Brain microvascular endothelial cell (primary cell): ENCODE measurements around the gene RTN4RL2.

ENCODE experiments used
- DNase-seq: peaks from one replicate; pipeline ENCODE4 v3.0.0-alpha.2; 2020
- H3K27ac ChIP-seq: fragments of 250-450 bp; sonication (Bioruptor Pico); 2 replicates; pipeline ENCODE4 v1.5.1; 2020; ENCODE audit warnings: mild to moderate bottlenecking, moderate library complexity
- H3K27me3 ChIP-seq: fragments of 250-450 bp; sonication (Bioruptor Pico); replicated peaks from 2 replicates; pipeline ENCODE4 v1.5.1; 2020; ENCODE audit warnings: mild to moderate bottlenecking
- H3K36me3 ChIP-seq: fragments of 250-450 bp; sonication (Bioruptor Pico); replicated peaks from 2 replicates; pipeline ENCODE4 v1.5.1; 2020; ENCODE audit warnings: mild to moderate bottlenecking
- H3K4me3 ChIP-seq: 2 replicates; pipeline ENCODE4 v1.5.1; 2011; ENCODE audit warnings: low read depth, mild to moderate bottlenecking, control low read depth, low read length, moderate library complexity
- CTCF ChIP-seq: IDR thresholded peaks from 2 replicates; pipeline ENCODE4 v1.5.1; 2011; ENCODE audit warnings: low read depth, mild to moderate bottlenecking, moderate library complexity, low read length, control low read depth, inconsistent platforms; ENCODE audit errors: missing control alignments
- in situ Hi-C: cut with HindIII; loops from 2 replicates; pipeline ENCODE4 v1.10.0; 2017; ENCODE audit warnings: low sequenced_read_pairs, low pct_ligation_motif_present

The RTN4RL2 gene

DNA sequence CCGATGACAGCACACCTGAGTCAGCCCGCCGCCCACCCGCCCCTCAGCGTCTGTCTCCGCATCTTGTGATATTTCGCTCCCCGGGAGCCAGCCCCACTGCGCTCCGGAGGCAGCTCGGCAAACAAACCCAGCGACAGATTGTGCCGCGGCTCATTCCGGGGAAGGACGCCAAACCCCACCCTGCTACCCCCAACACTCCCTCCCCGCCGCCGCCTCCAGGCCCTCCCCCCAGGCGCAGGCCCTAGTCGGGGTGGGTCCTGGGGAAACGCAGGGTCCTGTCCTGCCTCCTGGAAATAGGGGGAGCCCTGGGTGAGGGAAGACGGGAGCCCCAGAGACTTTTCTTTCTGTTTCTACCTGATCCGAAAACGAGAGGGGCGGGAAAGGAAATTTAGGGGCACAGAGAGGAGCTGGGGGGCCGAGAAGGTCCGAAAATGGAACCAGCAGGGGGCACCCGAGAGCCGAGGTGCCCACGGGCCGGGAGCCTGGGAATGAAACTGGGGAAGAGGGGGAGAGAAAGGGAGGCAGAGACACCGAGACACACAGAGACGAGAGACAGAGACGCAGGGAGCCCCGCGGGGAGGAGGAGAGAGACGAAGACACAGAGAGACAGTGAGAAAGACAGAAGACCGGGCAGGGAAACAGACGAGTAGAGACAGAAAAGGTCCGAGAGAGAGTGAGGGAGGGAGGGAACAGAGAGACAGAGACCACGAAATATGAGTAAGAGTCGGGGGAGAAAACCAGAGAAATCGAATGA is 1.7 kb upstream of the RTN4RL2 start:
- peak overlapping the region; percentile 24 for H3K4me3 ChIP-seq
- in situ Hi-C loops = no loop called here
- H3K27me3 ChIP-seq = peaks cover 47% of the 10 kb centered on the region
- DNase-seq = peak; percentile 2
- TF ChIP-seq CTCF = peak; percentile 87
- H3K27ac ChIP-seq = no peak overlapping the region
- no peaks in the 10 kb centered on the region for H3K36me3 ChIP-seq

- TF ChIP-seq CTCF = no peak
- Histone ChIP-seq H3K36me3 (no peaks in the 10 kb centered on the region), H3K4me3 (peak overlapping the region; percentile 24), H3K27me3 (peaks cover 47% of the 10 kb centered on the region), H3K27ac (no peak overlapping the region)
- no peak for DNase-seq
- in situ Hi-C loops = no loop called here
These were observed 935 bp upstream of the RTN4RL2 start for GRCh38 chr11:57459164-57460021.

GRCh38 chr11:57460758-57461749 is 726 bp downstream of the RTN4RL2 start:
- no peak for TF ChIP-seq CTCF
- Histone ChIP-seq H3K27ac (no peak overlapping the region), H3K4me3 (peak overlapping the region; percentile 20), H3K27me3 (peaks cover 47% of the 10 kb centered on the region), H3K36me3 (no peaks in the 10 kb centered on the region)
- in situ Hi-C loops = no loop called here
- DNase-seq = no peak

DNA sequence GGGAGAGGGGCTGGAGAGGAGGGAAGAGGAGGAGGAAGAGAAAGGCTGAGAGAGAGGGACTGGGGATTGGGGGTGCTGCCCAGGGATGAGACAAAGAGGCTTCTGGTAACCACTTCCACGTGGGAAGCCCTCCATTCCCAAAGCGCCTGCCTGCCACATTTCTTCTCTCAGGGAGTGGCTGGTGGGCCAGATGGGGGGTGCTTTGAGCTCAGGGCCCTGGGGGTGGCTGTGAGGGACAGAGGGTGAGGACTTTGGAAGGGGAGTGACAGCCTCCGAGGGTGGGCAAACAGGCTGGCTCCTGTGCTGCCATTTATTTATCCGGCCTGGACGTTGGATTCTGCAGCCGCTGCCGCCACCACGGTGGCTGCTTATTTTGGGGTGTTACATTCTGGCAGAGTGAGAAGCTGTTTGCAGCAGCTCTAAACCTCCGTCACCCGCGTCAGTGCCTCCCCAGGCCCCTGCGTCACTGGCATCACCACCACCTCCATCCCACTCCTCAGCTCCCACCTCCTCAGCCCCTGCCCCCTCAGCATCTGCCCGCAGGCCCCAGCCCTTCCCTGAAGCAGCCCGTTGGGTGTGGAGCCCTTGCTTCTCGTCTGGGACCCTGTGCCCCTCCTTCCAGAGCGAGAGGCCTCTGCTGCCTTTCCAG is 1.6 kb downstream of the RTN4RL2 start:
- no peak overlapping the region for H3K4me3 ChIP-seq
- TF ChIP-seq CTCF = no peak
- H3K27ac ChIP-seq = no peak overlapping the region
- DNase-seq = no peak
- in situ Hi-C loops = no loop called here
- H3K36me3 ChIP-seq = no peaks in the 10 kb centered on the region
- peaks cover 47% of the 10 kb centered on the region for H3K27me3 ChIP-seq

DNA sequence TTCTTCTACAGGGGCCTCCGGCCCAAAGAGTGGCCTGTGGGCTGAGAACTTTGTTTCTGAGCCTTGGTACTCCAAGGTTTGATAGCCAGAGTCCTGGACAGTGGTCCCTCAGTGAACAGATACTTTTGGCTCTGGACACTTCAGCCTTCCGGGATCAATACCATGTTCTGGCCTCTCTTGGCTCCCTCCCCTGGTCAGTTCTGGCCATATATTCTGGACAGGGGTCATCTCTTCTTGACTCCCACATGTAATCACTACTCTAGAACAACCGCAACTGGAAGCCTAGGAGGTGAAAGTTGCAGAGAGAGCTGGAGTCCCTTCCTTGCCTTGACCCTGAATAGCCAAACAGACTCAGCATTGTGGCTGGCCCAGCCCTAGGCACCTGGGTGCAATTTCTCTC is 2.3 kb downstream of the RTN4RL2 start:
- no peak overlapping the region for H3K4me3 ChIP-seq
- H3K27ac ChIP-seq = no peak overlapping the region
- no peaks in the 10 kb centered on the region for H3K36me3 ChIP-seq
- DNase-seq = no peak
- H3K27me3 ChIP-seq = peaks cover 46% of the 10 kb centered on the region
- no peak for TF ChIP-seq CTCF
- in situ Hi-C loops = no loop called here
